HepG2 (cell line): ENCODE data around the gene PTPRO. TPM values are rescaled to one million over a fixed set of nuclear protein-coding genes. Genes with fewer than 3 reads are reported as not detected.

Experiments
- ATAC-seq: fragments of 200-7000 bp; cut with Tn5 transposase; 3 replicates; pipeline ENCODE4 v1.9.1; 2020; ENCODE audit warnings: mild to moderate bottlenecking, moderate library complexity
- BruUV-seq: library from RNA; stranded (reverse); fragments of 400-500 nt; replicated peaks from 2 replicates; lab custom pipeline; 2021; lab: Mats Ljungman, UMichigan
- CTCF ChIA-PET: fragments of 300-600 bp; formaldehyde crosslinking; extraction: SDS; loops from one replicate; lab custom pipeline; 2021; ENCODE audit warnings: low total read pairs, inconsistent platforms, low intra/inter-chr PET ratio; lab: Yijun Ruan, JAX
- POLR2A ChIA-PET: fragments of 350-600 bp; sonication (Branson Sonifier 250); formaldehyde crosslinking; loops from one replicate; lab custom pipeline; 2020; ENCODE audit warnings: antibody characterized with exemption, inconsistent platforms; lab: Yijun Ruan, JAX
- DNase-seq: peaks from one replicate; pipeline ENCODE4 v3.0.0-alpha.2; 2015; ENCODE audit warnings: low spot score
- FAIRE-seq: peaks from 3 replicates; lab custom pipeline; 2011; peaks lifted over from hg19 to GRCh38; lab: Jason Lieb, UNC
- H2AFZ ChIP-seq: one replicate; pipeline ENCODE4 v1.6.1; 2011; ENCODE audit warnings: low read length, inconsistent platforms
- H3K27ac ChIP-seq: fragments of 300-600 bp; 3 replicates; pipeline ENCODE4 v1.8.0; 2011; ENCODE audit warnings: mixed run types, mild to moderate bottlenecking, mixed read lengths, low read length, inconsistent platforms; ENCODE audit not compliant: insufficient read depth; ENCODE audit errors: extremely low read length
- H3K27me3 ChIP-seq, 2 experiments: fragments of 200-600 bp in 1 of 2; 2 replicates in 1 of 2; 3 replicates in 1 of 2; pipeline versions ENCODE4 v1.6.0 to v1.8.0; 2011; ENCODE audit warnings: low read length in 2 of 2, mild to moderate bottlenecking in 2 of 2, moderate library complexity in 2 of 2, inconsistent platforms in 1 of 2; ENCODE audit not compliant: insufficient read depth in 2 of 2, control insufficient read depth in 1 of 2
- H3K36me3 ChIP-seq, 2 experiments: fragments of 200-600 bp in 1 of 2; replicated peaks in 1 of 2; 2 replicates in 1 of 2; 3 replicates in 1 of 2; pipeline versions ENCODE4 v1.5.1 to v1.8.0; 2011; ENCODE audit warnings: low read length in 2 of 2, inconsistent platforms in 1 of 2; ENCODE audit not compliant: insufficient read depth in 2 of 2, control insufficient read depth in 1 of 2
- H3K4me1 ChIP-seq: 2 replicates; pipeline ENCODE4 v1.5.1; 2012; ENCODE audit warnings: low read length, inconsistent platforms; ENCODE audit not compliant: insufficient read depth
- H3K4me2 ChIP-seq: 2 replicates; pipeline ENCODE4 v1.6.0; 2011; ENCODE audit warnings: low read depth, low read length, inconsistent platforms
- H3K4me3 ChIP-seq, 3 experiments: fragments of 200-600 bp in 1 of 3; sonication (generic), shearing (Covaris generic) in 1 of 3; replicated peaks in 1 of 3; 2 replicates each; pipeline ENCODE4 v1.5.1; 2011 to 2016; ENCODE audit warnings: low read length in 3 of 3, inconsistent platforms in 2 of 3, low read depth in 2 of 3, mild to moderate bottlenecking in 2 of 3, control low read depth in 1 of 3, mixed read lengths in 1 of 3; ENCODE audit not compliant: insufficient read depth in 1 of 3
- H3K79me2 ChIP-seq: one replicate; pipeline ENCODE4 v1.6.1; 2011; ENCODE audit warnings: low read length, inconsistent platforms; ENCODE audit not compliant: insufficient read depth
- H3K9ac ChIP-seq: 2 replicates; pipeline ENCODE4 v1.6.0; 2011; ENCODE audit warnings: mild to moderate bottlenecking, low read depth, low read length, inconsistent platforms; ENCODE audit not compliant: insufficient read depth
- H3K9me3 ChIP-seq: 2 replicates; pipeline ENCODE4 v1.5.1; 2012; ENCODE audit warnings: mild to moderate bottlenecking, low read length
- H4K20me1 ChIP-seq: 2 replicates; pipeline ENCODE4 v1.6.0; 2011; ENCODE audit warnings: inconsistent platforms, mild to moderate bottlenecking, low read length, moderate library complexity; ENCODE audit not compliant: insufficient read depth
- CAMTA2 ChIP-seq: sonication (generic); formaldehyde crosslinking; IDR thresholded peaks from 2 replicates; pipeline ENCODE4 v1.4.0; 2020; ENCODE audit warnings: mild to moderate bottlenecking, missing genetic modification reagents, borderline replicate concordance
- CBX1 ChIP-seq: IDR thresholded peaks from one replicate; pipeline ENCODE4 v1.6.1; 2016; ENCODE audit warnings: antibody characterized with exemption, low read depth
- FOXK1 ChIP-seq: sonication (generic); formaldehyde crosslinking; IDR thresholded peaks from 2 replicates; pipeline ENCODE4 v1.4.0; 2020; ENCODE audit warnings: low read depth, missing genetic modification reagents, borderline replicate concordance
- NFE2 ChIP-seq: sonication (generic); formaldehyde crosslinking; IDR thresholded peaks from 2 replicates; pipeline ENCODE4 v1.4.0; 2020; ENCODE audit warnings: missing genetic modification reagents
- RAD21 ChIP-seq: fragments of 450-650 bp; formaldehyde crosslinking; IDR thresholded peaks from 2 replicates; pipeline ENCODE4 v1.5.0; 2020; ENCODE audit warnings: mild to moderate bottlenecking
- RARA ChIP-seq: IDR thresholded peaks from 2 replicates; pipeline ENCODE4 v1.6.1; 2016; ENCODE audit warnings: missing genetic modification reagents, missing compliant biosample characterization
- RBM39 ChIP-seq: fragments of 200-400 bp; formaldehyde crosslinking; IDR thresholded peaks from one replicate; pipeline ENCODE4 v1.6.1; 2018; ENCODE audit warnings: antibody characterized with exemption, mild to moderate bottlenecking, low read depth, low read length; ENCODE audit not compliant: poor library complexity, severe bottlenecking
- SOX13 ChIP-seq, 3 experiments: fragments of 450-650 bp in 1 of 3; sonication (generic) in 1 of 3; formaldehyde crosslinking in 1 of 3; IDR thresholded peaks in 2 of 3; conservative IDR thresholded peaks in 1 of 3; 2 replicates each; pipeline versions ENCODE4 v1.5.0 to v1.6.1; 2016 to 2020; ENCODE audit warnings: antibody characterized with exemption in 1 of 3, mild to moderate bottlenecking in 1 of 3, missing compliant biosample characterization in 1 of 3, missing genetic modification reagents in 1 of 3, moderate library complexity in 1 of 3
- SOX6 ChIP-seq, 2 experiments: fragments of 450-650 bp in 1 of 2; sonication (generic) in 1 of 2; formaldehyde crosslinking in 1 of 2; IDR thresholded peaks; 2 replicates each; pipeline versions ENCODE4 v1.4.0 to v1.6.1; 2017 to 2020; ENCODE audit warnings: antibody characterized with exemption in 1 of 2, mild to moderate bottlenecking in 1 of 2, missing genetic modification reagents in 1 of 2
- TEAD3 ChIP-seq: optimal IDR thresholded peaks from 2 replicates; pipeline ENCODE3; 2016; ENCODE audit warnings: borderline replicate concordance
- ZKSCAN1 ChIP-seq: fragments of 150-350 bp; IDR thresholded peaks from 2 replicates; pipeline ENCODE4 v1.6.1; 2014; ENCODE audit warnings: low read length
- ZNF879 ChIP-seq: sonication (generic); formaldehyde crosslinking; IDR thresholded peaks from 2 replicates; pipeline ENCODE4 v1.8.1; 2023; ENCODE audit warnings: missing genetic modification reagents
- ZSCAN12 ChIP-seq: sonication (generic); formaldehyde crosslinking; IDR thresholded peaks from 2 replicates; pipeline ENCODE4 v1.9.0; 2021; ENCODE audit warnings: mild to moderate bottlenecking, missing genetic modification reagents
- WGBS: methylation state at CpG from one replicate; pipeline ENCODE4 v1.1.6; 2017; ENCODE audit warnings: low lambda C conversion rate; 5-methylcytosine and 5-hydroxymethylcytosine counted together
- in situ Hi-C: cut with HindIII; loops from 2 replicates; pipeline ENCODE4 v1.10.0; 2017; ENCODE audit warnings: low pct_unique_long_range_greater_than_20kb; ENCODE audit not compliant: extremely low pct_ligation_motif_present
- intact Hi-C: fragments of 100-400 bp; cut with micrococcal nuclease; formaldehyde crosslinking; loops from one replicate; pipeline ENCODE4 v1.10.0; 2022; ENCODE audit not compliant: unreplicated experiment
- polyA plus RNA-seq, 8 experiments: library from polyadenylated mRNA; depleted of rRNA in 3 of 8; stranded (reverse) in 7 of 8; unstranded in 1 of 8; fragments of >200 nt; fragmentation: Illumina TruSeq in 4 of 8; extraction: Trizol in 4 of 8; gene quantifications; 2 replicates each; pipeline versions ENCODE4 v1.2.1 to v1.2.3, GENCODE V29; 2011 to 2016; ENCODE audit warnings: low read depth in 4 of 8, missing spikeins in 1 of 8, mixed read lengths in 1 of 8; ENCODE audit not compliant: insufficient read depth in 1 of 8
- total RNA-seq, 5 experiments: library from RNA; depleted of rRNA; stranded (reverse); fragments of >200 nt; fragmentation: Illumina TruSeq; extraction: Trizol; gene quantifications; 2 replicates each; pipeline ENCODE4 v1.2.3, GENCODE V29; 2016; ENCODE audit warnings: low read depth in 1 of 5
- TF ChIP-seq, protein P1 (sequence below): sonication (generic); formaldehyde crosslinking; IDR thresholded peaks from 2 replicates; pipeline ENCODE4 v1.4.0; 2020; ENCODE audit warnings: missing genetic modification reagents
- TF ChIP-seq, protein P2 (sequence below): IDR thresholded peaks from 2 replicates; pipeline ENCODE4 v1.4.0; 2020; ENCODE audit warnings: mild to moderate bottlenecking, missing genetic modification reagents
- TF ChIP-seq, protein P3 (sequence below): sonication (generic); formaldehyde crosslinking; IDR thresholded peaks from 2 replicates; pipeline ENCODE4 v1.5.0; 2020; ENCODE audit warnings: mild to moderate bottlenecking, missing genetic modification reagents, moderate library complexity

The PTPRO gene
- total and polyA plus RNA-seq, 2 of the 13 experiments (the other 11 are each of a cell fraction or from before 2014, with no cell fraction given) = 0.04 TPM; not detected in 1

DNA sequence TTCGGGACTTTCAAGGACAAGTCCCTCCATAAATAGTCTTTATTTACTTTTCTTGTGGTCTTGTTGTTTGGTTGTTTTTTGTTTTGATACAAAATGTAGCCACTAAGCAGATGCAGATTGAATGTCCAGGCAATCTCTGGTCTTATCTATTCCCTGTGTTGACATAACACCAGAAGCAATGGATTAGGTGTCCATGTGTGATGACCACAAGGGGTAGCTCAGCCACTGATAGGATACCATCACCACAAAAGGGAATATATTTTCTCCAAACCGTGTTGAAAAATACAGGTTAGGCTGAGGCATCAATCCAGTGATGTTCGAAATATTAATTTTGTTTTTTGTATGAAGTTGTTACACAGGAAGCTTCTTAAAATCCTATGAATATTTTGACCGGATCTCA lies 270.6 kb downstream of the PTPRO start:
- H3K79me2 ChIP-seq = no peaks in the 10 kb centered on the region
- intact Hi-C loops (loop anchor here (5.0 kb wide), 3 partner anchors 34 to 119 kb away; no protein-coding TSS in a partner anchor), in situ Hi-C loops (no loop called here)
- FAIRE-seq = peak; percentile 42
- peak; percentile 51 for DNase-seq
- H3K4me3 ChIP-seq = no peak overlapping the region
- no peak overlapping the region for H2AFZ ChIP-seq
- H3K9ac ChIP-seq = no peak overlapping the region
- CTCF ChIA-PET = interaction anchor here (6.0 kb wide), 1 partner anchor 263 kb away, joined by 84 read pairs; no protein-coding TSS in a partner anchor
- no peak overlapping the region for H3K4me2 ChIP-seq
- no peaks in the 10 kb centered on the region for H3K9me3 ChIP-seq
- H4K20me1 ChIP-seq = no peaks in the 10 kb centered on the region
- no peaks in the 10 kb centered on the region; a peak in 2 of 5 replicates for H3K27me3 ChIP-seq
- POLR2A ChIA-PET = no interaction called here
- no peak overlapping the region for H3K27ac ChIP-seq
- WGBS = 53% methylated on average over 4 of the region's 4 CpGs
- no TSS peak for BruUV-seq
- no peaks in the 10 kb centered on the region for H3K36me3 ChIP-seq
- H3K4me1 ChIP-seq = peaks cover 44% of the 10 kb centered on the region
- peak; percentile 68 for ATAC-seq
- TF ChIP-seq RBM39 (no peak), ZNF879 (CRISPR knock-in tag) (no peak), SOX6 (IDR thresholded peaks at IDR 0.05) (no peak), SOX6 (CRISPR knock-in tag; IDR thresholded peaks at IDR 0.05) (peak; percentile 88), TEAD3 (peak; percentile 50), SOX13 (IDR thresholded peaks at IDR 0.05) (peak; percentile 67), SOX13 (CRISPR knock-in tag; conservative IDR thresholded peaks at IDR 0.05 in 1 of 2, IDR thresholded peaks at IDR 0.05 in 1 of 2) (peak in 1 of 2 experiments; percentile 96; a peak in 2 of 4 replicates), RAD21 (CRISPR knock-in tag) (peak; percentile 32; the same call in 1 of the 2 replicates), ZSCAN12 (CRISPR knock-in tag) (no peak), FOXK1 (0 out of 2 replicates have a peak, but pooled peaks have one; percentile 17), CBX1 (no peak), CAMTA2 (CRISPR knock-in tag) (no peak), ZKSCAN1 (no peak), RARA (CRISPR knock-in tag) (no peak), NFE2 (no peak)
- TF ChIP-seq, protein P1, sequence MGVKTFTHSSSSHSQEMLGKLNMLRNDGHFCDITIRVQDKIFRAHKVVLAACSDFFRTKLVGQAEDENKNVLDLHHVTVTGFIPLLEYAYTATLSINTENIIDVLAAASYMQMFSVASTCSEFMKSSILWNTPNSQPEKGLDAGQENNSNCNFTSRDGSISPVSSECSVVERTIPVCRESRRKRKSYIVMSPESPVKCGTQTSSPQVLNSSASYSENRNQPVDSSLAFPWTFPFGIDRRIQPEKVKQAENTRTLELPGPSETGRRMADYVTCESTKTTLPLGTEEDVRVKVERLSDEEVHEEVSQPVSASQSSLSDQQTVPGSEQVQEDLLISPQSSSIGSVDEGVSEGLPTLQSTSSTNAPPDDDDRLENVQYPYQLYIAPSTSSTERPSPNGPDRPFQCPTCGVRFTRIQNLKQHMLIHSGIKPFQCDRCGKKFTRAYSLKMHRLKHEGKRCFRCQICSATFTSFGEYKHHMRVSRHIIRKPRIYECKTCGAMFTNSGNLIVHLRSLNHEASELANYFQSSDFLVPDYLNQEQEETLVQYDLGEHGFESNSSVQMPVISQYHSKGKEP (CRISPR knock-in tag) = no peak
- TF ChIP-seq, protein P2, sequence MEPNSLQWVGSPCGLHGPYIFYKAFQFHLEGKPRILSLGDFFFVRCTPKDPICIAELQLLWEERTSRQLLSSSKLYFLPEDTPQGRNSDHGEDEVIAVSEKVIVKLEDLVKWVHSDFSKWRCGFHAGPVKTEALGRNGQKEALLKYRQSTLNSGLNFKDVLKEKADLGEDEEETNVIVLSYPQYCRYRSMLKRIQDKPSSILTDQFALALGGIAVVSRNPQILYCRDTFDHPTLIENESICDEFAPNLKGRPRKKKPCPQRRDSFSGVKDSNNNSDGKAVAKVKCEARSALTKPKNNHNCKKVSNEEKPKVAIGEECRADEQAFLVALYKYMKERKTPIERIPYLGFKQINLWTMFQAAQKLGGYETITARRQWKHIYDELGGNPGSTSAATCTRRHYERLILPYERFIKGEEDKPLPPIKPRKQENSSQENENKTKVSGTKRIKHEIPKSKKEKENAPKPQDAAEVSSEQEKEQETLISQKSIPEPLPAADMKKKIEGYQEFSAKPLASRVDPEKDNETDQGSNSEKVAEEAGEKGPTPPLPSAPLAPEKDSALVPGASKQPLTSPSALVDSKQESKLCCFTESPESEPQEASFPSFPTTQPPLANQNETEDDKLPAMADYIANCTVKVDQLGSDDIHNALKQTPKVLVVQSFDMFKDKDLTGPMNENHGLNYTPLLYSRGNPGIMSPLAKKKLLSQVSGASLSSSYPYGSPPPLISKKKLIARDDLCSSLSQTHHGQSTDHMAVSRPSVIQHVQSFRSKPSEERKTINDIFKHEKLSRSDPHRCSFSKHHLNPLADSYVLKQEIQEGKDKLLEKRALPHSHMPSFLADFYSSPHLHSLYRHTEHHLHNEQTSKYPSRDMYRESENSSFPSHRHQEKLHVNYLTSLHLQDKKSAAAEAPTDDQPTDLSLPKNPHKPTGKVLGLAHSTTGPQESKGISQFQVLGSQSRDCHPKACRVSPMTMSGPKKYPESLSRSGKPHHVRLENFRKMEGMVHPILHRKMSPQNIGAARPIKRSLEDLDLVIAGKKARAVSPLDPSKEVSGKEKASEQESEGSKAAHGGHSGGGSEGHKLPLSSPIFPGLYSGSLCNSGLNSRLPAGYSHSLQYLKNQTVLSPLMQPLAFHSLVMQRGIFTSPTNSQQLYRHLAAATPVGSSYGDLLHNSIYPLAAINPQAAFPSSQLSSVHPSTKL = peak; percentile 57
- TF ChIP-seq, protein P3, sequence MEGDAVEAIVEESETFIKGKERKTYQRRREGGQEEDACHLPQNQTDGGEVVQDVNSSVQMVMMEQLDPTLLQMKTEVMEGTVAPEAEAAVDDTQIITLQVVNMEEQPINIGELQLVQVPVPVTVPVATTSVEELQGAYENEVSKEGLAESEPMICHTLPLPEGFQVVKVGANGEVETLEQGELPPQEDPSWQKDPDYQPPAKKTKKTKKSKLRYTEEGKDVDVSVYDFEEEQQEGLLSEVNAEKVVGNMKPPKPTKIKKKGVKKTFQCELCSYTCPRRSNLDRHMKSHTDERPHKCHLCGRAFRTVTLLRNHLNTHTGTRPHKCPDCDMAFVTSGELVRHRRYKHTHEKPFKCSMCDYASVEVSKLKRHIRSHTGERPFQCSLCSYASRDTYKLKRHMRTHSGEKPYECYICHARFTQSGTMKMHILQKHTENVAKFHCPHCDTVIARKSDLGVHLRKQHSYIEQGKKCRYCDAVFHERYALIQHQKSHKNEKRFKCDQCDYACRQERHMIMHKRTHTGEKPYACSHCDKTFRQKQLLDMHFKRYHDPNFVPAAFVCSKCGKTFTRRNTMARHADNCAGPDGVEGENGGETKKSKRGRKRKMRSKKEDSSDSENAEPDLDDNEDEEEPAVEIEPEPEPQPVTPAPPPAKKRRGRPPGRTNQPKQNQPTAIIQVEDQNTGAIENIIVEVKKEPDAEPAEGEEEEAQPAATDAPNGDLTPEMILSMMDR (CRISPR knock-in tag) = peak; percentile 67
